Posterior vena cava (tissue), 2 donors: Measurements from ENCODE around the gene AACS. TPM values are rescaled to one million over a fixed set of nuclear protein-coding genes. Genes with fewer than 3 reads are reported as not detected.
"Not testable (repeated sequence)": the region's sequence is repeated elsewhere in the genome, so short reads cannot be mapped to it uniquely, and the experiment has no call there.

Source experiments
- DNase-seq: peaks from one replicate; pipeline ENCODE4 v3.0.0-alpha.2; 2020; ENCODE audit warnings: low spot score
- intact Hi-C, 2 donors: fragments of 100-400 bp; cut with DNase I; formaldehyde crosslinking; loops; one replicate each; pipeline versions ENCODE4 v1.14.1 to v1.14.2; 2022 to 2023
- long read RNA-seq, 2 donors: library from polyadenylated mRNA; unstranded; transcript quantifications; one replicate each; pipeline ENCODE4 v2.0.0, GENCODE V29; 2020 to 2021
- total RNA-seq, 2 donors: library from RNA; stranded (reverse); fragmentation: NEBNext Ultra II Directional; extraction: Animal tissue kit (Norgen Biotek cat#: 25700); gene quantifications; one replicate each; pipeline ENCODE4 v1.2.1, GENCODE V29; 2021
- donor health status: DM: yes; HTN: yes; CAD: no.
- donor health status: DM: yes; HTN: yes; CAD: no.

The AACS gene, protein sequence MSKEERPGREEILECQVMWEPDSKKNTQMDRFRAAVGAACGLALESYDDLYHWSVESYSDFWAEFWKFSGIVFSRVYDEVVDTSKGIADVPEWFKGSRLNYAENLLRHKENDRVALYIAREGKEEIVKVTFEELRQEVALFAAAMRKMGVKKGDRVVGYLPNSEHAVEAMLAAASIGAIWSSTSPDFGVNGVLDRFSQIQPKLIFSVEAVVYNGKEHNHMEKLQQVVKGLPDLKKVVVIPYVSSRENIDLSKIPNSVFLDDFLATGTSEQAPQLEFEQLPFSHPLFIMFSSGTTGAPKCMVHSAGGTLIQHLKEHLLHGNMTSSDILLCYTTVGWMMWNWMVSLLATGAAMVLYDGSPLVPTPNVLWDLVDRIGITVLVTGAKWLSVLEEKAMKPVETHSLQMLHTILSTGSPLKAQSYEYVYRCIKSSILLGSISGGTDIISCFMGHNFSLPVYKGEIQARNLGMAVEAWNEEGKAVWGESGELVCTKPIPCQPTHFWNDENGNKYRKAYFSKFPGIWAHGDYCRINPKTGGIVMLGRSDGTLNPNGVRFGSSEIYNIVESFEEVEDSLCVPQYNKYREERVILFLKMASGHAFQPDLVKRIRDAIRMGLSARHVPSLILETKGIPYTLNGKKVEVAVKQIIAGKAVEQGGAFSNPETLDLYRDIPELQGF
- total RNA-seq = 10 to 100 TPM in 1 of 2 donors, 1 to 10 TPM in 1; 9.7 to 11.7 TPM
- long read RNA-seq, donor 1, partial matches to known transcripts = 1 of 3 reads
- long read RNA-seq, donor 1, other reads (novel, unspliced or antisense) = 2 of 3 reads
- long read RNA-seq, donor 2, transcript AACS-201 (18 exons, 3,316 nt) = major isoform, 11 of 20 reads
- long read RNA-seq, donor 2, partial matches to known transcripts = 5 of 20 reads
- long read RNA-seq, donor 2, other reads (novel, unspliced or antisense) = 4 of 20 reads

GRCh38 chr12:125065021-125065918 is at the start of gene AACS:
Gene AACS, plus strand, starts transcription at chr12:125065435. Its CDS starts 150 bp downstream, at chr12:125065585.
- peak; percentile 92 for DNase-seq
- intact Hi-C loops = no loop called here

GRCh38 chr12:125015680-125016310 is 49.4 kb upstream of the AACS start:
- intact Hi-C loops = no loop called here
- no peak for DNase-seq

DNA sequence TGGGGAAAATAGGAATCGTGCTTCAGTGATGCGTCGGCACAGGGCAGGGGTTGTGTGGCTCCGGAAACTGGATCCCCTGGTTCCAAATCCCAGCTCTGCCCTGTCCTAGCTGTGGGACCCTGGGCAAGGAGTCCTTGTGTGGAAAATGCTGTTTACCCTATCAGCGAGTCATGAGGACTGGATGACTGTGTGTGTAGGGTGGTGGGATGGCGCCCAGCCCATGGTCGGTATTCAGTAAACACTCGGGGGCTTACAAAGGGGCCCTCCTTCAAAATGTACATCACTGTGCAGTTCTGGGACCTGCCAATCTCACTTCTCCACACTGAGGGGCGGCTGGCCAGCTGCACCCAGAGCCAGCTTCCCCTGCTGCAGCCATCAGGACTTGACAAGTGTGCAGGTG is 47.4 kb upstream of the AACS start:
- intact Hi-C loops = no loop called here
- no peak for DNase-seq

DNA sequence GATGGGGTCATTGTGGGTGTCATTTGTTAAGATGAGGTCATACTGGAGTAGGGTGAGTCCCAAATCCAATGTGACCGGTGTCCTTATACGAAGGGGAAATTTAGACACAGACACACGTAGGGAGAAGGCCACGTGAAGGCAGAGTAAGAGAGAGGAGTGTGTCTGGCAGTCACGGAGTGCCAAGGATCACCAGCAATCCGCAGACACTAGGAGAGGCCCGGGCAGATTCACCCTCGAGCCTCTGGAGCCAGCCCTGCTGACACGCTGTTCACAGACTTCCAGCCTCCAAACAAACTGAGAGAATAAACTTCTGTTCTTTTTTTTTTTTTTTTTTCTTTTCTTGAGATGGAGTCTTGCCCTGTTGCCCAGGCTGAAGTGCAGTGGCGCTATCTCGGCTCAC is 46.9 kb upstream of the AACS start:
- DNase-seq = no peak
- intact Hi-C loops = no loop called here

GRCh38 chr12:125021096-125021495 is 44.1 kb upstream of the AACS start:
- intact Hi-C loops = no loop called here
- DNase-seq = no peak

- no peak for DNase-seq
- intact Hi-C loops = no loop called here
Measured at GRCh38 chr12:125021771-125022170, 43.5 kb upstream of the AACS start.

- DNase-seq = no peak
- intact Hi-C loops = no loop called here
Measured at GRCh38 chr12:125023065-125023464, 42.2 kb upstream of the AACS start.

DNA sequence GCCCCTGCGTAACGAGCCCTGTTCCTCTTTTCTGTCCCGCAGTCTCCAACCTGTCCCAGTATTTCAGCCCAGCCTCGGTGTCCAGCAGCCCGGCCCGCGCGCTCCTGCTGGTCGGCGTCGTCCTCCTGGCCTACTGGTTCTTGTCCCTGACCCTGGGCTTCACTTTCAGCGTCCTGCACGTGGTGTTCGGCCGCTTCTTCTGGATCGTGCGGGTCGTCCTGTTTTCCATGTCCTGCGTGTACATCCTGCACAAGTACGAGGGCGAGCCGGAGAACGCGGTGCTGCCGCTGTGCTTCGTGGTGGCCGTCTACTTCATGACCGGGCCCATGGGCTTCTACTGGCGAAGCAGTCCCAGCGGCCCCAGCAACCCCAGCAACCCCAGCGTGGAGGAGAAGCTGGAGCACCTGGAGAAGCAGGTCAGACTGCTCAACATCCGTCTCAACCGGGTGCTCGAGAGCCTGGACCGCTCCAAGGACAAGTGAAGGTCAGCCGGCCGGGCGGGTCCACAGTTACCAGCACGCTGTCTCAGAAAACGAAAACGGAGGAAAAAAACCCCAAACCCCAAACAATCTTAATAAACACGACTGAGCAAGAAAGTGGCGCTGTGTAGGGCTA is 40.2 kb upstream of the AACS start:
- intact Hi-C loops = no loop called here
- DNase-seq = no peak

DNA sequence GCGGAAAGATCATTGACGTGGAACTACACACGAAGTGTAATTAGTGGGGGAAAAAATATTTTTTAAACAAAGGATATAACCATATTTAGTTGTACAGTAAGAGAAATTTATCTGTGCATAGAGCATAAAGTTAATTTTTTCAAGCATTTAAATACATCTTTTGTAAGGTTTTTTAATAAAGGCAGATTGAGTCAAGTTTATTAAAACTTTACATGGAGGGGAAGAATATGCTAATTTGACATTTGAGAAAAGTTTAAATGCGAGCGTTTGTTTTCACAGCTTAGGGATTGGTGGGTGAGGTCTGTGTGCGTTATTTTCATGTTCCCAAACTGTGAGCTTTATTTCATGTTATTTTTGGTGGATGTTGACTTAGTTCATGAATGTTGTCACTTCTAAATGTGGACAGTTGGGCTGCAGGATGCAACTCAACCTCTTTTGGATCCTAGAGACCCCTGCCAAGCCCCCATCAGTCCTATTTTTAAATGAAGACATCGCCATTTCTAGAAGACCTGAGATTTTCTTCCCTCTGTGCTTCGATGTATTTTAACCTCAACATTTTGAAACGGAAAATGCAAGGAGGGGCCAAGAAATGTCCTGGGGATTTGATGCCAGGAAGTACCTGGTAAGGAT is 39.5 kb upstream of the AACS start:
- intact Hi-C loops = no loop called here
- DNase-seq = no peak

- DNase-seq = no peak
- intact Hi-C loops = no loop called here
Measured at GRCh38 chr12:125028106-125028505, 37.1 kb upstream of the AACS start.

DNA sequence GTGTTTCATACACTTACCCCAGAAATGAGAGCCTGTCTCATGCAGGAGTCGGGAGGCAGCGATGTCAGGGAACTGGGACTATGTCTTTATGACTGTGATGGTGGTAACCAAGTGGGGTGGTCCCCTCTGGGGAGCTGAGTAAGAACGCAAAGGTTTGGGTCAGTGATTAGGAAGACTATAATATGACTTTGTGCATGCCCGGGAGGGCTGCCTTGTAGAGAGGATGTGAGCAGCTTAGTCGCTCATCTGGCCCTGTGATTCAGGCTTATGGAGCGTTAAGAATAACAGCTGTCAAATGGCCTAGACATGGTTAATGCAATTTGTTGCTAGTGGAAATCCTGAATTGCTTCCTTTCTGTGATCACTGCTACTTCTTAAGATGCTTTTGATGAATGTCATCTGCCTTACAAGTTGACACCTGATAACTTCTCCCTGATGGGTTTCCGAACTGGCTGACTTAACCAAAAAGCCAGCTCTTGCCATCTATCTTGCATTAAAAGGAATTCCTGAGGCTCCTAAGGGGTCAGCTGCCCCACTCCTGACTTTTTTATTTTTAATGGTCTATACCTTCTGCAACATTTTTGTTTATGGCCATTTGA is 35.4 kb upstream of the AACS start:
- DNase-seq = no peak

DNA sequence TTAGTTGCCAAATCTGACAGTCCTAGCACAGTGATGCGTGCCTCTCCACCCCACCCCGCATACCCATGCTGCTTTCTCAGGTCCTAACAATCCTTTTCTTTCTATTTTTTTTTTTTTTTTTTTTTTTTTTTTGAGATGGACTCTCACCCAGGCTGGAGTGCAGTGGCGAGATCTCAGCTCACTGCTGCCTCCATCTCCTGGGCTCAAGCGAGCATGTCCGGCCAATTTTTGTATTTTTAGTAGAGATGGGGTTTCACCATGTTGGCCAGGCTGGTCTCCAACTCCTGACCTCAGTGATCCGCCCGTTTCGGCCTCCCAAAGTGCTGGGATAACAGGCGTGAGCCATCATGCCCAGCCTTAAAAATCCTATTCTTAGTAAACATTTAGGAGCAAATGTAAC is 33.8 kb upstream of the AACS start:
- DNase-seq, intact Hi-C loops: not testable (repeated sequence)

More for the DNA sequence above, 35.4 kb upstream of the AACS start:
- intact Hi-C loops = no loop called here

GRCh38 chr12:125032466-125033152 is 32.6 kb upstream of the AACS start:
- intact Hi-C loops = no loop called here
- DNase-seq = no peak

DNA sequence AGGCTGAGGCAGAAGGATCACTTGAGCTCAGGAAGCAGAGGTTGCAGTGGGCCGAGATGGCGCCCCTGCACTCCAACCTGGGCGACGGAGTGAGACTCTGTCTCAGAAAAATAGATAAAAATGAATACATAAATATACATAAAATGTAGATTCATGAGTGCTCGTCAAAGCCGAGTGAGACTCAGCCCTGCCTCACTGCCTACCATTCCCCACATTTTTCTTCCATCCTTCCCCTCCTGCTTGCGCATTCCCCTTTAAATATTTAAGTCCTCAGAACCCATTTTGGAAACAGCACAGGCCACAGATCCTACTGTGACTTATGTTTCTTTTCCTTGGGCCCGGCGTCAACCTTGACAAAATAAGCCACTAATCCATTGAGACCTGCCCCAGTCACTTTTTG is 31.9 kb upstream of the AACS start:
- intact Hi-C loops = no loop called here

GRCh38 chr12:125038976-125039625 is 26.1 kb upstream of the AACS start:
- DNase-seq = no peak
- intact Hi-C loops = no loop called here

More for the DNA sequence above, 31.9 kb upstream of the AACS start:
- DNase-seq = no peak

DNA sequence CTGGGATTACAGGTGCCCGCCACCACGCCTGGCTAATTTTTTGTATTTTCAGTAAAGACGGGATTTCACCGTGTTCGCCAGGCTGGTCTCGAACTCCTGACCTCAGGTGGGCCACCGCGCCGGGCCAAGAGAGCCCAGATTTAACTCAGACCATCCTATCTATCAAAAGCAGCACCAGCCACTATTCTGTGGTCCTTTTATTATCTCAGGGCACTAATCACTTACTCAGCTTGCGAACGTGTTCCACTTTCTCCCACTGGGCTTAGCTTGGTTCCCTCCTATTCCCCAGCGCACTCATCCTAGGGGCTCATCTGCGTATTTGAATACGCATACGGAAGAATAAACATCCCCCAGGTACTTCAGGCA is 16.2 kb upstream of the AACS start:
- intact Hi-C loops = no loop called here
- DNase-seq = no peak

- no peak for DNase-seq
- intact Hi-C loops = no loop called here
Measured at GRCh38 chr12:125050446-125050845, 14.8 kb upstream of the AACS start.
